Stimulated activated CD4-positive, alpha-beta T cell treated with anti-CD3 and anti-CD28 coated beads, Interleukin-1b, Interleukin-23, amount 100 ng/mL, for 24 hours (primary cell): ENCODE results near the gene SLC6A6.

ENCODE experiments used
- DNase-seq, 4 experiments: peaks; one replicate each; pipeline ENCODE4 v3.0.0-alpha.2; 2020; ENCODE audit warnings: low read depth in 4 of 4, low spot score in 1 of 4

The SLC6A6 gene

DNA sequence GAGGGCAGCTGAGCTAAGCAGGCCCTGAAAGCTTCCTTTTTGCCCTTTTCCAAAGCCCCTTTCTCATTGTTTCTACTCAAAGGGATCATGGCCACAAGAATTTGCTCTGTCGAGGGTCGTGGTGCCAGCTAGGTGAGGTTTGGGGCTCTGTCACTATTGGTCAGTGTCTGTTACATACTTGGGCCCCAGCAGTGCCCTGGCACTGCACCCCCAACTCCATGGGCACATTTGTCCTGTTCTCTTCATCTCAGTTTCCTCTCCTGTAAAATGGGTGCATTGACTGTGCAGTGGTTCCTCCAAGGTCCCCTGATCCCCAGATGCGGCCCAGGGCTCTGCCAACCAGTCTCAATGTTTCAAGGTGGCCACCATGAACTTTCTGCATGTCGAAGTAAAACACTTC lies 62.1 kb downstream of the SLC6A6 start:
- DNase-seq: no peak

DNA sequence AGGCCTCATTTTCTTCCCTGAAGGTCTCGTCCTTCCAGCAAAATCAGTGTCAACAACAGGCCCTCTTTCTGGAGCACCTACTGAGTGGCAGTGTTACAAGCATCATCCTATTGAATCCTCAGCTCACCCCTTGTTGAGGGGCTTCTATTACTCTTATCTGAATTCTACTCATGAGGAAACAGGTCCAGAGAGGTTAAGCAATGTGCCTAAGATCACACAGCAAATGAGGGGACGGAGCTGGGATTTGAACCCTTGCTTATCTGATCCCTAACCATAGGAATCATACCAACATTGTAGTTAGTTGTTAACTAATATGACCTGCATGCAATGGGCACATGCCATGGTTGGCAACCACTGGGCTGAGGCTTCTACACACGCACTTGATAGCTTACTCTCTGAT lies 63.0 kb downstream of the SLC6A6 start:
- DNase-seq: no peak

DNA sequence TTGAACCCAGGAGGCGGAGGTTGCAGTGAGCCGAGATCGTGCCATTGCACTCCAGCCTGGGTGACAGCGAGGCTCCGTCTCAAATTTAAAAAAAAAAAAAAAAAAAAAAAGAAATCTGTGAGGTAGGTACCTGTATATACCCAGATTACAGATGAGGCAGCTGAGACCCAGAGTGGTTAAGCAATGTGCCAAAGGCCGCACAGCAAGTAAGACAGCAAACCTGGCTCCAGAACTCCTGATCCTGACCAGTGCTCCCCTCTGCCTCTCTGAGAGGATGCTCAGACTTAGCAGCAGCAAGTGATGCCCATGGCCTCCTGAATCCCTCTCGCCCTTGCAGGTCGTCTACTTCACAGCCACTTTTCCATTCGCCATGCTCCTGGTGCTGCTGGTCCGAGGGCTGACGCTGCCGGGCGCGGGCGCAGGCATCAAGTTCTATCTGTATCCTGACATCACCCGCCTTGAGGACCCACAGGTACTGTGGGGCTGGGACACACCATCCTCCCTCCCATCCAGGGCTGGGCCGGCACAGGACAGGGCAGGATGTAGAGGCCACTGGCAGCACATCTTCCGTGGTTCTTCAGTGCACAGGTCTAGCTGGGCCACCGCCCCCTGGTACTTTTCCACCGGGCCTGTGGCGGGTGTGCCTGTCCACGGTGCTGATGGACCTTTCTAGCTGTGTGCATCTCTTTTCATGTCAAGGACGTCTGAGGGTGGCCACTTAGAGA lies 63.9 kb downstream of the SLC6A6 start:
- DNase-seq: no peak

DNA sequence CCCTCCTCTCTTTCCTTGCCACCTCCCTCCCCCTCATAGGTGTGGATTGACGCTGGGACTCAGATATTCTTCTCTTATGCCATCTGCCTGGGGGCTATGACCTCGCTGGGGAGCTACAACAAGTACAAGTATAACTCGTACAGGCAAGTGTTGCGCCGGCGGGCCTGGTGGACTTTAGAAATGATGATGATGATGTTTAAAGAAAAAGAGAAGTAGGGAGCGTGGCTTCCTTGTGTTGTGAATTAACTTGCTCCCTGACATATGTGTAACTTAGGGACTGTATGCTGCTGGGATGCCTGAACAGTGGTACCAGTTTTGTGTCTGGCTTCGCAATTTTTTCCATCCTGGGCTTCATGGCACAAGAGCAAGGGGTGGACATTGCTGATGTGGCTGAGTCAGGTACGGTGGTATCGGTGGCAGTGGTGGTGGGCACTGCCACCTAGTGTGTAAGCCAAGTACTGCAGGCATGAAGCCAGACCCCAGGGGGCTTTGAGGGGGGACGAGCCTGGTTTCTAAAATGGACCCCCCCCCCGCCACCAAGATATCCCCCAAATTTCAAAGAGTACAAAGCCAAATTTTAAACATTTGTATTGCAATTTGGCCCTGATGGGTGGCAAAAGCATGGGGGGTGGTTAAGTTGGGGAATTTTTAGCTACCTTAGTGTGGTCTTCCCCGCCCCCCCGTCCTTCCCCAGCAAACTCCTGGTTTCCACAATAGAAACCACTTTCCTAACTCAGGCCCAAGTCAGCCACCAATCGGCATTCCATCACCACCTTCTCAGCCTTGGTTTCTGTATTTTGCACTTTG lies 65.6 kb downstream of the SLC6A6 start:
- peak in 1 of 4 experiments; percentile 21 for DNase-seq

DNA sequence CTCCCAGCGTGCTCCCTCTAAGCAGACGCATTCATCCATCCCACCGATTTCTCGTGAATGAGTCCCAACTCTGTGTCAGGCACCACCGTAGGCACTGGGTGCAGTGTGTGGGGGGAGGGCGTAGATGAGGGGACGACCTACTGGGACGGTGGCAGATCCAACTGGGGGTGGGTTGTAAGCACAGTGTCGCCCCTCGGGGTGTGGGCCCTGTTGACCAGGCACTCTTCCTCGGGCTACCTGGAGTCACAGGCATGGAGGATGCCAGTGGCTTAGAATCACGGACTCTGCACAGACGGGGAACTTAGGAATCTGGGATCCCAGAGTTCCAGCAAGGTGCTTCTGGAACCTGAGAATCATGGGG lies 66.2 kb downstream of the SLC6A6 start:
- DNase-seq: no peak

DNA sequence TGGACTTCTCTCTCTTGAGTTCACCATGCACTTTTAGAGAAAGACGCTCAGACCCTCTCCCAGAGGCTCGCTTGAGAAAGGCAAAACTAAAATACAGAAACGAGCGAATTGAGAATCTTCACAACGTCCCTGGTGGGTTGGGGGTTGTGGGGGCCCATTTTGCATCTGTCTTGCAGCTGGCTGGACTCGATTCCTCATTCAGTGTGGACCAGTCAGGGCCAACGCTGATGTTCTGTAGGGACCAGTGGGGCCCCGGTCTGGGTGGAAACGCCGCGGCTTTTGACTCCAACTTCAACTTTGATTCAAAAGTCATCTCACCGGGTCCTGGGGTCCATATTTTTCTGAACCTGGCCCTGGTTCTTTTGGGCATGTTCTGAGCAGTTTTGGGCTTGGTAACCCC lies 68.1 kb downstream of the SLC6A6 start:
- DNase-seq: no peak

DNA sequence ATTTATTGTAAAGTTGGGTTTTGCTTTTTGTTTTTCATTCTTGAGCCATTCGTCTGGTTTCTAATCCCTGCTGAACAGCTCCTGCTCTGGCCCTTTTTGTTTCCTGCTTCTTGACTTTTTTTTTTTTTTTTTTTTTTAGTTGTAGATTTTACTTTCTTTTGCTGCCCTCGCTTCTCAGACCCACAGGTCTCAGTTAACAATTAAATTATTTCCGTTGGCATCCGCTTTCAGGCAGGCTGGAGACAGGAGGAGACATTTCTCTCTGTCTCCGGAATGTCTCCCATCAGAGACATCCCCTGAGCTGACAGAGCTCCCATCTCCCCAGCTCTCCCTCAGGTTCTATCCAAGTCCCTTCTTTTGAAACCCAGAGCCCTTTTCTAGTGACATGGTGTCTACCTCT lies 68.6 kb downstream of the SLC6A6 start:
- DNase-seq: no peak

DNA sequence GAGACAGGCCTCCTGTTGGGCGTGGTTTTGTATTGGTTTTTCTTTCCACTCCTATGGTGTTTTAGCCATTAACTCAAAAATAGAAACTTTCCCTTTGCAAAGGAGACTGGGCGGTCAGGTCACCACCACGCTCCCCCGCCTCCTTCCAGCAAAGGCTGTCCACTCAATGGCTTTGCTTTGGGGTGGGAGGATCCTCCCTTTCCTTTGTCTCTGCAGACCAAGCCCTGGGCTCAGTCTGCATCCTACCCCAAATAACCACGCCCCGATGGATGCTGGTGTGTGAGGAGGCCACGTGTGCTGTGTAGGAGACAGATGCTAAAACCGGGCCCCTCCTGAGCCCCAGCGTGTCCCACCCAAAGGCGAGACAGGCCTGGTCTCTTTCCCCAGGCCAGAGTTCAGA lies 69.3 kb downstream of the SLC6A6 start:
- DNase-seq: no peak

DNA sequence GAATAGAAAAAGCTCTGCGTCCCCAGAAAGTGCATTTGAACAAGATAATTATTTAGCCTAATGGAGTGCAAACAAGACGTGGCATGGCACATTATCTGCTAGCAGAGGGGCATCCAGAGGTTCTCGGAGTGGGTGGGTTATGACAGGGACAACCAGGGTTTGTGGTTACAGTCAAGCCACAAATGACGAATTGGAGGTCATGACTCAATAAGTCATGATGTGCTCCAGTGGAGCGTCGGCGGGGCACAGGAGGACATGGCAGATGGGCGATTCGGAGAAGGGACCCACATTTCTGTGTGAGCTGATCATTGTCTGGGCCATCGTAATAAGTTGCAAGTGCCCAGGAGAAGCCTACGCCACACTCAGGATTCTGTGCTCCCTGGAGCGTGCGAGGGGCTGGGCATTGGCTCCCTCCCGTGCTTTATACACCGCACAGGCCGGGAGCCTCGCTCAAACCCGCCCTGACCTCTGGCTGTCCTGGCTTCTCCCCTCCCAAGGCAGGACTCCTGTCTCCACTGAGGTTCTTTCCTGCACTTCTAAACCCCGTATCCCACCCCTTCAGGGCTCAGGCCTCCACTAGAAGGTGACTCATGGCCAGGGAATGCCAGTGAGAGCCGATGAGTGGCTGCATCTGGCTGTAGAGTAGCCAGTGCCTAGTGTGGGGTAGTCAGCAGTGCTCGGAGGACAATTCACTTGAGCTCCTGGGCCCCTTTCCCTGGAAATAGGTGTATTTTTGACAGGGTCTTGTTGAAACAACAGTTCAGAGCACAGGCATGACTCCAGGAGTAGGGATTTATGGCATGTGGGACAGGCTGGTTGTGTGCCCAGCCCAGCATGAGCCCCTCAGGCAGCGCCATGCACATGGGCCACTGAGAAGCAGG lies 70.3 kb downstream of the SLC6A6 start:
- DNase-seq: no peak

DNA sequence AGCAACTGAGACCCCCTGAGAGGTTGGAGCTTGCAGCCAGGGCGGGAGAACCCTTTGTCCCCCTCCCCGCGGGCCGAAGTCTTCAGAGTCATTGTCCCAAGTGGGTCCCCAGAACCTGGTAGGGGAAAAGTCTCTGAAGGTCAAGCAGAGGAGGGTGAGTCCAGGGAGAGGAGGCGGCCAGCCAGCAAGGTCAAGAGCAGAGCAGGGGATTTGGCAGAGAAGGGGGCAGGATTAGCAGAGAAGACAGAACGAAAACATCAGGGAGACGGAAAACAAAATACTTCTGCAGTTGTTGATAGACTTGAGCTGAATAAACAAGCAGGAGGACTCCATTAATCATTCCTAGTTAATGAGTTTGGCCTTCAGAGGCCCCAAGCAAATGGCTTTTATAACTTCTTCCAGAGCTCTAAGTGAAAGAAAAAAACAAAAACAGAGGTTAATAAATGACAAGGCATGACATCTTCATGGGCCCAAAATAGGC lies 71.0 kb downstream of the SLC6A6 start:
- DNase-seq: no peak

DNA sequence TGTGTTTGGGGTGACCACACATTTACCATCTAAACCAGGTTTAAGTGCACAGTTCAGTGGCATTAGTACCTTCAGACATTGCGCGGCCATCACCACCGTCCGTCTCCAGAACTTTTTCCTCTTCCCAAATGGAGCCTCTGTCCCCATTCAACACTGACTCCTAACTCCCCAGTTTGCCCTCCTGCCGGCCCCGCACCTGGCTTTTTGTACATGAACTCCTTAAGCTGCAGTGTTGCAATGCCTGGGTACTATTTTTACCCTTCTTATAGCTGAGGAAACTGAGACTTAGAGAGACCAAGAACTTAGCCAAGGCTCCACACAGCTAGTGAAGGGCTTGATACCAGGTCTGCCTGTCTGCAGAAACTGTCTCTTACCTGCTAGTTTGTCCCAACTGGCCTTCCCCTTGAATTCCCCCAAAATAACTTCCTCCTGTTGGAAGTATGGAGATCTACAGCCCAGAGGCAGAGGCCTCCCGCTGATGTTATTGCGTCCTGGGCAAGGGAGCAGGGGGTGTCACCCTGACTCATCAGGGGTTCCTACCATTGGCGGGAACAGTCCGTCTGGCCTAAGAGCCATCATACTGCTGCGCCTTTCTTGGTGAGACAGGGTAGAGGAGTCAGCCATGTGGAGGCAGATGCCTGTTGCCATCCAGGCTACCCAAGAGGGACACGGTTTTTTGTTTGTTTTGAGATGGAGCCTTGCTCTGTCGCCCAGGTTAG lies 72.1 kb downstream of the SLC6A6 start:
- no peak for DNase-seq

DNA sequence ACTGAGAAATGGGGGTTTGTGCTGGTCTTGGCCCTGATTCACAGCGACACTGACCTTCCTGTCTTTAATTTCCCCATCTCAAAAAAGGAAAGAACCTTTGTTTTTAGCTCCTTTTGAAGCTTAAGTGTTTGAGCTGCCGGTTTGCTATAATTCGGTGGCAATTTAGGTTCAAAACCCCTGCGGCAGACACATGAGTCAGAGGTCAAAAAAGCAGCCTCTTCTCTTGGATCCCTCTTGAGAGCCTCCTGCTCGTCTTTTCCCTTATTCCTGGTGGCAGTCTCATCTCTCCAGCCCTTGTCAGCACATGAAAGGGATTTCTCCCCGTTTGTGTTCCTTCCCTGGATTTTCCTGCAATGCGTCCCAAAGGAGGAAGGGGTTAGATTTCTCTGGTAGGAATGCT lies 73.2 kb downstream of the SLC6A6 start:
- DNase-seq: no peak

DNA sequence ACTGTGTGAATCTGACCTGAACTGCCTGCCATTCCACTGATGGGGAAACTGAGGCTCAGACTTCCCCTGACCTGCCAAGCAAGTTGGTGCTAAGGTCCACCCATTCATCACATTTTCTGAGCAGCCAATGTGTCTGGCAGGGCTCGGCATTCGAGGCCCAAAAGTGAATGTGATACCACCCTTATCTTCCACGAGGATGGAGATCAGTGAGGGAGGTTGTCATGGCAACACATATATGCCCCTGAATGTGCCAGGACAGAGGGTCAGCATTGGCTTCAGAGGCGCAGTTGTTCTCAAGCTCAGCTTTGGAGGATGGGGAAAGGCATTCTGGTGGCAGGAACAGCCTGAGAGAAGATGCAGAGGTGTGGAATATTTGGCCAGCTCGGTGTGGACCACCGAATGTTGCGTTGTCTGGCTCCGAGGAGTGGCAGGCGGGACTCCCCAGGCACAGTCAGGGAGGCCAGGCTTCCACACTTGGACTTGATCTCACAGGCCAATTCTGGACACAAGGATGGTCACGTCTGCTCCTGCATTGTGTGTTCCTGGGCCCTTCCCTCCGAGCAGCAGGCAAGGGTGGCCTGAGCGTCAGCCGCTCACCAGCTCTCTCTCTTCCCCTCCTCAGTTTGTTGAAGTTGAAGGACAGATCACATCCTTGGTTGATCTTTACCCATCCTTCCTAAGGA lies 74.3 kb downstream of the SLC6A6 start:
- no peak for DNase-seq

DNA sequence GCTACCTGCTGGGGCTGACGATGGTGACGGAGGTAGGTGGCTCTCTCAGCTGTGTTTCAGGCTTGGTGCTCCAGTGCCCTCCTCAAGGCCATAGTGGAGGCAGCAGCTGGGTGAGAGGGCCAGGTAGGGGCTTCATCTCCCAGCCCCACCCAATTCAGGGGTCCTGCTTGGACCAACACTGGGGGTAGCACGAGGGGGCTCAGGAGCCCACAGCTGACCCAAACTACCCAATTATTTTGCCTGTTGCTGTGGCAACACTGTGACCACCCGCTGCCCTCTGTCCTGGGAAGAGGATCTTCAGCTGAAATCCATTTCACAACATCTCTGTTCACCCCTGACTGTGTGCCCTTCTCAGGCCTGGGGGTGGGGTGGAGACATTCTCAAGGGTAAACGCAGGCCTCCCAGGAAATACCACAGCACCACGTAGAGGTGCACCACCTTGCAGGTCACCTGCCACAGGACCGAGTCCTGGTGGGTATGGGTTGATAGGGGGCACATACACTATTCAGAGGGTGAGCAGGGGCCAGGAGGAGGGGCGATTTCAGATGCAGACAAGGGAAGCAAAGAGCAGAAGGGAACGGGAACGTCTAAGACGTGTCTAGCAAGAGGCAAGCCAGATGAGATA lies 75.0 kb downstream of the SLC6A6 start:
- DNase-seq: no peak

DNA sequence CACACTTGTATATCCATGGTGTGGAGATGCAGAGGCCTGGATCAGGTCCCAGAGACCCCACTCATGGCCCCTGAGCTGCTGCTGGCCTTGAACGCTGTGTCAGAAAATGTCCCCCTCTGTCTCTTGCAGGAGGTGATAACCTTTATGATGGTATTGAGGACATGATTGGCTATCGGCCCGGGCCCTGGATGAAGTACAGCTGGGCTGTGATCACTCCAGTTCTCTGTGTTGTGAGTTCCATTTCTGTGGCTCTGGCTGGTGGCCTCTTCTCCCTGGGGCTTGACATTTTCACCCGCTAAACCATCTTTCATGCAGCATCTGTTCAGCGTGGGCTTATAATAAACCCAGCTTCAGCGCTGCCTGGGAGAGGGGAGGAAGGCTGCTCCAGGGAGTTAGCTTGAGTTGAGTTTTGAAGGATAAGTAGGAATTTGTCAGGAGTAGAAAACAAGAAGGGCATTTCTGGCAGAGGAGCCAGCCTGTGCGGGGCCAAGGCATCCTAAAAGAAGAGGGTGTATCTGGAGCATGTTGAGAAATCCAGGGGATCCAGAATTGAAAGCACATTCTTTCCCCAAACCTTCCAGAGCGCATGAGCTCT lies 76.6 kb downstream of the SLC6A6 start:
- no peak for DNase-seq

DNA sequence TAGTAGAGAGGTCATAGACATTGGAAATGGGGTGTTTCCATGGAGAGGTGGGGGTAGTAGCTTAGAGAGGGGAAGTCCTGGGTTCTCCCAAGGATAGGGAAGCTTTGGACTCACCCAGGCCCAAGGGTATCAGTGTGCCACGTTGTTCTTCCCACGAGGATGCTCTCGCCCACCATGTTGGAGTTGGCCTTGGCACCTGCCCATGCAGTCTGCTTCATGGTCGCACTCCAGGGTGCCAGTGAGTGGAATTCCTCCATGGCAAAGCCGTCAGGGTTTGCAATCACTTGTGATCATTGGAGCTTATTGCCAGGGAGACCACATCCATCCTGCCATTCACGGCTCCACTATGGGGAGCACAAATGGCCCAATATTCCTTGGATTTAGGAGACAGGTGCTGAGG lies 77.2 kb downstream of the SLC6A6 start:
- DNase-seq: no peak

DNA sequence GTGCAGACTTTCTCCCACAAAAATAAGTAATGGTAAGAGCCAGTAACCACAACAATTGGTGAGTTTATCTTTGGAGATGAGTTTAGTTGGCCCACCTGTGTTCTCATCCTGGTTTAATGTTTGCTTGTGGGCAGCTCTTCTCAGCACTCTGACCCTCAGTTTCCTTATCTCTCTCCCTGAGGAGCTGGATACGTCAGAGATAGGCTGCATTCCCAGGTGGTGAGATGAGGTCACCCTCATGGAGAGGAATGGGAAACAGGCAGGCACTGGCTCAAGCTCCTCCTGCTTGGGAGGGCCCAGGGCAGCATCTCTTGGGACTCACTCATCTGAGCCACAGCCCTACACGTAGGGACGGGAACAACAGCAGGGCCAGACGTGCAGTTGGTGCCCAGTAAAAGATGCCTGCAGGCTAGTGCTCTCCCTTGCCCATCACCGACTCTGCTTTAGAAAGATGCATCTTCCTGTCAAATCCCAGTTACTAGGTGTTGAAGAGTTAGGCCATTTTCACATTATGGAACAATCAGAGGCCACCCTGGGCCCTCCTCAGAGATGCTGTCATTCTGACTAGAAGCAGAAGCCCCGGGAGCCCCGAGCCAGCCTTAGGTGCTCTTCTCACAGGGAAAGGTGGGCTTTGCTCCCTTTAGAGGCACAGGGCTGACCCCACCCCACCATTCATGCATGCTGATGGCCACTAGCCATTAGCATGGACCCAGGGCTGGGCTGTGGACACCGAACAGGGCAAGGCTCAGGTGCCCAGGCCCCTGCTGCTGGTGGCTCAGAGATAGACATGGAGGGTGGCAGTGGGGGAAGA lies 78.0 kb downstream of the SLC6A6 start:
- DNase-seq: no peak

DNA sequence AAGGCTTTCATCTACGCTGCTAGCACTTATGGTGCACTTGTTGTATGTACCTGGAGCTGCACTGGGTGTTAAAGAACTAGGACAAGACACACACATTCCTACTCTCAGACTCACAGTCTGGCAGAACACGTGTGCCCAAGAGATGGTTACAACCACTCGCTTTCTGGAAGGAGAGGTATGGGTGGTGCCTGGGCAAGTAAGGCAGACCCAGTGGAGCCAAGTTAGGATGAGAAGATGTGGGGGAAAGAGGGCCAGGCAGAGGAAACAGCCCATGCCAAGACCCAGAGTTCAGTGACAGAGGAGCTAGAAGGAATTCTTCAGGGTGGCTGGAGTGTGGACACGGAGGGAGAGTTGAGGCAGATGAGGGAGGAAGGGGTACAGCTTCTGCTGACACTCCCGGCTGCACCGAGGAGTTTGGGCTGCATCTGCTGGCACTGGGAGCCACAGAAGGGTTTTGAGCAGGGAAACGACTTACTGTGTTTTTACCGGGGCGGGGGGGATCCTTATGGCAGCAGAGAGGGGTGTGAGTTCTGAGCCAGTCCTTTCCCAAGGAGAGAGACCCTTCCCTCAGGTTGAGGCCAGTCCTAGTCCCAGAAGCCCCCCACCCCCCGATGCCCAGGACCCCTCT lies 78.7 kb downstream of the SLC6A6 start:
- no peak for DNase-seq
